ENCODE results near the gene HPD.

GRCh38 chr12:121825041-121825523 lies 33.6 kb downstream of the HPD start:
- TF ChIP-seq, protein P1, sequence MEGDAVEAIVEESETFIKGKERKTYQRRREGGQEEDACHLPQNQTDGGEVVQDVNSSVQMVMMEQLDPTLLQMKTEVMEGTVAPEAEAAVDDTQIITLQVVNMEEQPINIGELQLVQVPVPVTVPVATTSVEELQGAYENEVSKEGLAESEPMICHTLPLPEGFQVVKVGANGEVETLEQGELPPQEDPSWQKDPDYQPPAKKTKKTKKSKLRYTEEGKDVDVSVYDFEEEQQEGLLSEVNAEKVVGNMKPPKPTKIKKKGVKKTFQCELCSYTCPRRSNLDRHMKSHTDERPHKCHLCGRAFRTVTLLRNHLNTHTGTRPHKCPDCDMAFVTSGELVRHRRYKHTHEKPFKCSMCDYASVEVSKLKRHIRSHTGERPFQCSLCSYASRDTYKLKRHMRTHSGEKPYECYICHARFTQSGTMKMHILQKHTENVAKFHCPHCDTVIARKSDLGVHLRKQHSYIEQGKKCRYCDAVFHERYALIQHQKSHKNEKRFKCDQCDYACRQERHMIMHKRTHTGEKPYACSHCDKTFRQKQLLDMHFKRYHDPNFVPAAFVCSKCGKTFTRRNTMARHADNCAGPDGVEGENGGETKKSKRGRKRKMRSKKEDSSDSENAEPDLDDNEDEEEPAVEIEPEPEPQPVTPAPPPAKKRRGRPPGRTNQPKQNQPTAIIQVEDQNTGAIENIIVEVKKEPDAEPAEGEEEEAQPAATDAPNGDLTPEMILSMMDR (IDR thresholded peaks at IDR 0.05) = no peak
- TF ChIP-seq POLR2A (IDR thresholded peaks at IDR 0.05) = no peak
